GM12874 (cell line): Measurements from ENCODE around the gene EVI5.

ENCODE experiments used
- TF ChIP-seq, protein P1 (sequence below): IDR thresholded peaks from 2 replicates; pipeline ENCODE4 v1.5.1; 2011; ENCODE audit warnings: low read depth, mild to moderate bottlenecking, control low read depth, low read length, moderate library complexity; ENCODE audit not compliant: insufficient read depth

The EVI5 gene

DNA sequence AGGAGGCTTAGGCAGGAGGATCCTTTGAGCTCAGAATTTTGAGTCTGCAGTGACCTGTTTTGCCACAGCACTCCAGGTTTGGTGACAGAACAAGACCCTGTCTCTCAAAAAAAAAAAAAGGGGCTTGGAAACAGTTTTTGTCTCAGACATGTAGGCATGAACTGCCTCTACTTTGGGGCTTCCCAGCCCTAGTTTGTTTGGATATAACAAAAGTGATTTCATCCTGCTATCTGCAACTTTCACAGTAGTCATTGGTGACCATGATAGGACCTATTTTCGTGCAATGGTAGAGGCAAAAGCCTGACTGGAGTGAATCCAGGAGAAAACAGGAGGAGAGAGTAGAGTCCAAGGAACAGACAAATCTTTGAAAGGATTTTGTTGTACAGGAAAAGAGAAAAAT lies 20.3 kb upstream of the EVI5 start:
- TF ChIP-seq, protein P1, sequence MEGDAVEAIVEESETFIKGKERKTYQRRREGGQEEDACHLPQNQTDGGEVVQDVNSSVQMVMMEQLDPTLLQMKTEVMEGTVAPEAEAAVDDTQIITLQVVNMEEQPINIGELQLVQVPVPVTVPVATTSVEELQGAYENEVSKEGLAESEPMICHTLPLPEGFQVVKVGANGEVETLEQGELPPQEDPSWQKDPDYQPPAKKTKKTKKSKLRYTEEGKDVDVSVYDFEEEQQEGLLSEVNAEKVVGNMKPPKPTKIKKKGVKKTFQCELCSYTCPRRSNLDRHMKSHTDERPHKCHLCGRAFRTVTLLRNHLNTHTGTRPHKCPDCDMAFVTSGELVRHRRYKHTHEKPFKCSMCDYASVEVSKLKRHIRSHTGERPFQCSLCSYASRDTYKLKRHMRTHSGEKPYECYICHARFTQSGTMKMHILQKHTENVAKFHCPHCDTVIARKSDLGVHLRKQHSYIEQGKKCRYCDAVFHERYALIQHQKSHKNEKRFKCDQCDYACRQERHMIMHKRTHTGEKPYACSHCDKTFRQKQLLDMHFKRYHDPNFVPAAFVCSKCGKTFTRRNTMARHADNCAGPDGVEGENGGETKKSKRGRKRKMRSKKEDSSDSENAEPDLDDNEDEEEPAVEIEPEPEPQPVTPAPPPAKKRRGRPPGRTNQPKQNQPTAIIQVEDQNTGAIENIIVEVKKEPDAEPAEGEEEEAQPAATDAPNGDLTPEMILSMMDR: no peak

DNA sequence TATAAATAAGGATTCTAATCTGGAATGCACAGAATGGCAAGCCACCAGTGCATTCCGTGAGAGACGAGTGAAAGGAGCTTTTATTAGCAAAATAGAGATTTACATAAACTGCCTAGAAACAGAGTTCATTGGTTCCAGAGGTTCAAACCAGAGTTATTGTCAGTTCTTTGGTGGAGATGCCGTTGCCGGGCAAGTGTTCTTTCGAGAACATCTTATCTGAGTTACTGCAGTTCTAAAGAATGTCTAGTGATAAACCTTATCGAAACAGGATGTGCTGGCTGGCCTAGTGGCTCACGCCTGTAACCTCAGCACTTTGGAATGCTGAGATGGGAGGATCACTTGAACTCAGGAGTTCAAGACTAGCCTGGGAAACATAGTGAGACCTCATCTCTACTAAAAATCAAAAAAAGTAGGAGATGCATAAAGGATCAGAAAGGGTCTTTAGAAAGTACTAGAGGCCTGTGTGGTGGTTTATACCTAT lies 19.9 kb upstream of the EVI5 start:
- TF ChIP-seq, protein P1: no peak

DNA sequence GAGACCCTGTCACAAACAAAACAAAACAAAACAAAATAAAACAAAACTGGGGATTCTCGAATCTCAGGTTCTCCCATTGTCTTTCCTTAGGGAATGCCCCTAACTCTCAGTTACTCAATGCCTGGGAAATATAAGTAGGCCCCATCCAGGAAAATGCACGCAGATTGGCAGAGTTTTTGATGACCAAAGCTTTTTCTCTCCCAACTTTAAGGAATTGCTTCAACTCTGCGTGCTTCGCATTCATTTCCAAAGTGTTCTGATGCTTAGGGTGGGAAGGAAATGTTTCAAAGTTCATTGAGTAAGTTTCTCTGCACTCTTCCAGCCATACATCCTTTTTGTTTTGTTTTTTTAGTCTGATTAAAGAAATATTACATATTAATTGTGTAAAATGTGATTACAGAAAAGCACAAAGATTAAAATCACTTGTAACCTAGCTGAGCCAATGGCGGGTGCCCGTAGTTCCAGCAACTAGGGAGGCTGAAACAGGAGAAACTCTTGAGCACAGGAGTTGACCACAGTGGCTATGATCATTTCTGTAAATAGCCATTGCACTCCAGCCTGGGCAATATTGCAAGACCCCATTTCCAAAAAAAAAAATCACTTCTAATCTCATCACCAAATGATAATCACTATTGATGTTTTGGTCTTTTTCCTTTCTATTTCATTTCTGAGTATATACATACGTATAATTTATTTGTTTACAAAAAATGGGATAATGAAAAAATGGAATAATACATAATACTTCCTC lies 18.4 kb upstream of the EVI5 start:
- TF ChIP-seq, protein P1: no peak

DNA sequence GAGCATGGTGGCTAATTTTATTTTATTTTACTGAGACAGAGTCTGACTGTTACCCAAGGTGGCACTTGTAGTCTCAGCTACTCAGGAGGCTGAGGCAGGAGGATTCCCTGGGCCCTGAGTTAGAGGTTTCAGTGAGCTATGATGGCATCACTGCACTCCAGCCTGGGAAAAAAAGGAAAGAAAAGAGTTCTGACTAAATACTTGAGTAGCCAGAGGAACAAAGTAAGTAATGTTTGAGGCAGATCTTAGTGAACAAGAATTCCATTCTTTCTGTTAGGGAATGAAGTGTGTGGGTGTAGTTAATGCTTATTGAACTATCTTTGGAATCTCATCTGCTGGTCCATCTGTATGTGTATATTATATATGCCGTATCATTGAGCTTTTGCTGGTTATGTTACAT lies 13.1 kb upstream of the EVI5 start:
- TF ChIP-seq, protein P1: no peak

DNA sequence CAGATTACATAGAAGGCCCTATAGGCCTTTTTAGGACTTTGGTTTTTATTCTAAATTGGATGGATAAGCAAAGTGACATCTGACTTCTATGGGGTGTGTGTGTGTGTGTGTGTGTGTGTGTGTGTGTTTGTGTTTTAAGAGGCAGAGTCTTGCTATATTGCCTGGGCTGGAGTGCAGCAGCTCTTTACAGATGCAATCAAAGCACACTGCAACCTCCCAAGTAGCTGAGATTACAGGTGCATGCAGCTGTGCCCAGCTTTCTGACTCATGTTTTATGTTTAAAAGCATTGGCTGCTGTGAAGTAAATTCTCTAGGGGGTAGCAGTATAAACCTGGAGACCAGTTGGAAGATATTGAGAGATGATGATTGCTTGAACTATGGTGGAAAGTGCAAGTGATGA lies 12.4 kb upstream of the EVI5 start:
- TF ChIP-seq, protein P1: no peak

DNA sequence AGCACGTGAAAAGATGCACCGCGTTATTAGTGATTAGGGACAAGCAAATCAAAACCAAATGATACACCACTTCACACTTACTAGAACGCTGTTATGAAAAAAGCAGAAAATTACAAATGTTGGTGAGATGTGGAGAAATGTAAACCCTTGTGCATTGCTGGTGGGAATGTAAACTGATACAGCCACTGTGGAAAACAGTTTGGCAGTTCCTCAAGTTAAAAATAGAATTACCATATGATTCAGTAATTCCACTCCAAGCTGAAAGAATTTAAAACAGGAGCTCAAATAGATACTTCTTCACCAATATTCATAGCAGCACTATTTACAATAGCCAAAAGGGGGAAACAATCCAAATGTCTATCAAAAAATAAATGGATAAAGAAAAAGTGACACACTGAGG lies 10.3 kb upstream of the EVI5 start:
- TF ChIP-seq, protein P1: no peak

DNA sequence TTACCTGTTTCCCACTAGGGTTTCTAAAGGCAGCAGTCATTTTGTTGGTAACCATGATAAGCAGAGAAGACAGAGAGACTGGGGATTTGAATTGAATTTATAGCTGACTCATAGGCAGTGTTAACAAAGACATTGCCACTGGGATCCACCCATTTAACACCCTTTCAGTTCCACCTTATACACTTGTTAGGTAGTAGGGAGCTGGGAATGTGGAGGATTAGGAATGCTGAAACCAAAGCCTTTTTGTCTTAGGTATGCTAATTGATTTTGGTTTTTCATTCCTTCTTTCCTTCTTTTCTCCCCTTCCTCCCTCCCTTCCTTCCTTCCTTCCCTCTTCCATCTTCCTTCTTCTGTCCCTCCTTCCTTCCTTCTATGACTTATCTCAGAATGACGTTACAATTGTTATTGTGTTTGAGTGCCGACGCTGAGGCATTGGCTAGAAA lies 7.5 kb upstream of the EVI5 start:
- TF ChIP-seq, protein P1: no peak
